GM23338 (cell line): ENCODE results near the gene GUCA2A. TPM values are rescaled to one million over a fixed set of nuclear protein-coding genes. Genes with fewer than 3 reads are reported as not detected.

Experiments
- ATAC-seq: fragments of 200-7000 bp; cut with Tn5 transposase; 3 replicates; pipeline ENCODE4 v1.9.1; 2020
- DNase-seq: peaks from one replicate; pipeline ENCODE4 v3.0.0-alpha.2; 2015; ENCODE audit warnings: low spot score
- H2AFZ ChIP-seq: fragments of 200-600 bp; sonication (generic); 2 replicates; pipeline ENCODE4 v1.8.0; 2016; ENCODE audit warnings: antibody characterized with exemption, mild to moderate bottlenecking, moderate library complexity
- H3F3A ChIP-seq: fragments of 200-600 bp; sonication (generic); replicated peaks from 2 replicates; pipeline ENCODE4 v1.8.0; 2017; ENCODE audit warnings: antibody characterized with exemption, mixed run types, low read depth
- H3K27ac ChIP-seq: fragments of 200-600 bp; sonication (generic); 2 replicates; pipeline ENCODE4 v1.6.1; 2016; ENCODE audit warnings: low read depth
- H3K27me3 ChIP-seq: fragments of 200-600 bp; sonication (generic); 2 replicates; pipeline ENCODE4 v1.8.0; 2016; ENCODE audit warnings: mild to moderate bottlenecking, mixed run types, moderate library complexity; ENCODE audit not compliant: insufficient read depth
- H3K36me3 ChIP-seq: fragments of 200-600 bp; sonication (generic); 2 replicates; pipeline ENCODE4 v1.8.0; 2016; ENCODE audit warnings: mild to moderate bottlenecking; ENCODE audit not compliant: insufficient read depth
- H3K4me1 ChIP-seq: fragments of 200-600 bp; sonication (generic); 2 replicates; pipeline ENCODE4 v1.8.0; 2016; ENCODE audit warnings: mild to moderate bottlenecking, moderate library complexity; ENCODE audit not compliant: insufficient read depth
- H3K4me2 ChIP-seq: fragments of 200-600 bp; sonication (generic); 2 replicates; pipeline ENCODE4 v1.7.1; 2017; ENCODE audit warnings: mixed run types
- H3K4me3 ChIP-seq: fragments of 200-600 bp; sonication (generic); 2 replicates; pipeline ENCODE4 v1.6.1; 2016; ENCODE audit warnings: mixed run types
- H3K79me2 ChIP-seq: fragments of 200-600 bp; sonication (generic); replicated peaks from 2 replicates; pipeline ENCODE4 v1.8.0; 2017; ENCODE audit warnings: mild to moderate bottlenecking; ENCODE audit not compliant: insufficient read depth
- H3K9me2 ChIP-seq: fragments of 200-600 bp; sonication (generic); 2 replicates; pipeline ENCODE4 v1.8.0; 2017; ENCODE audit not compliant: insufficient read depth
- H4K20me1 ChIP-seq: fragments of 200-600 bp; sonication (generic); replicated peaks from 2 replicates; pipeline ENCODE4 v1.8.0; 2017; ENCODE audit warnings: mild to moderate bottlenecking; ENCODE audit not compliant: insufficient read depth
- H3K27ac Mint-ChIP-seq: 2 replicates; pipeline ENCODE4 v1.8.0; 2020; ENCODE audit warnings: inconsistent platforms, mild to moderate bottlenecking, moderate library complexity, mixed read lengths
- H3K27me3 Mint-ChIP-seq: 3 replicates; pipeline ENCODE4 v1.8.0; 2022; ENCODE audit warnings: low read depth, mild to moderate bottlenecking, moderate library complexity, mixed read lengths, inconsistent platforms; ENCODE audit not compliant: insufficient read depth, poor library complexity
- H3K36me3 Mint-ChIP-seq: 3 replicates; pipeline ENCODE4 v1.8.0; 2021; ENCODE audit warnings: low read depth, mild to moderate bottlenecking, inconsistent platforms, moderate library complexity, mixed read lengths
- H3K4me1 Mint-ChIP-seq: 3 replicates; pipeline ENCODE4 v1.8.0; 2020; ENCODE audit warnings: mild to moderate bottlenecking, inconsistent platforms, mixed read lengths
- H3K4me3 Mint-ChIP-seq: 3 replicates; pipeline ENCODE4 v1.8.0; 2021; ENCODE audit warnings: moderate library complexity, mild to moderate bottlenecking, inconsistent platforms, mixed read lengths
- H3K9me3 Mint-ChIP-seq: 3 replicates; pipeline ENCODE4 v1.8.0; 2020; ENCODE audit warnings: moderate library complexity, mild to moderate bottlenecking, inconsistent platforms, mixed read lengths
- CREB1 ChIP-seq: fragments of 250-450 bp; sonication (Bioruptor Pico); IDR thresholded peaks from 2 replicates; pipeline ENCODE4 v1.5.0; 2020; ENCODE audit warnings: low read depth, mild to moderate bottlenecking, moderate library complexity
- EZH2 ChIP-seq: fragments of 200-600 bp; sonication (generic); IDR thresholded peaks from one replicate; pipeline ENCODE4 v1.8.0; 2017; ENCODE audit warnings: antibody characterized with exemption, mild to moderate bottlenecking, low read depth; ENCODE audit not compliant: unreplicated experiment
- STAT1 ChIP-seq: IDR thresholded peaks from one replicate; pipeline ENCODE4 v1.6.1; 2016; ENCODE audit warnings: antibody characterized with exemption; ENCODE audit not compliant: unreplicated experiment
- ZNF114 ChIP-seq: fragments of 250-450 bp; sonication (Bioruptor Pico); IDR thresholded peaks from 2 replicates; pipeline ENCODE4 v1.5.0; 2020; ENCODE audit warnings: mild to moderate bottlenecking, moderate library complexity
- ZNF331 ChIP-seq: fragments of 250-450 bp; sonication (Bioruptor Pico); IDR thresholded peaks from 2 replicates; pipeline ENCODE4 v1.5.0; 2020; ENCODE audit warnings: low read depth, mild to moderate bottlenecking, moderate library complexity
- ZNF462 ChIP-seq: fragments of 250-450 bp; sonication (Bioruptor Pico); IDR thresholded peaks from 2 replicates; pipeline ENCODE4 v1.5.0; 2020; ENCODE audit warnings: mild to moderate bottlenecking, moderate library complexity
- polyA plus RNA-seq: library from polyadenylated mRNA; unstranded; fragments of >200 nt; fragmentation: Nextera tagmentation; extraction: Ambion mirVana; gene quantifications from 2 replicates; pipeline ENCODE4 v1.2.1, GENCODE V29; 2016
- total RNA-seq: library from RNA; depleted of rRNA; stranded (reverse); fragments of >200 nt; shearing (Covaris generic); gene quantifications from 2 replicates; pipeline ENCODE4 v1.2.3, GENCODE V29; 2014
- TF ChIP-seq, protein P1 (sequence below), 2 experiments: fragments of 200-600 bp in 1 of 2; sonication (generic) in 1 of 2; conservative IDR thresholded peaks; 2 replicates each; pipeline versions ENCODE4 v1.5.1 to v1.6.1; 2016 to 2017; ENCODE audit warnings: antibody characterized with exemption in 2 of 2, low read depth in 2 of 2, mild to moderate bottlenecking in 2 of 2, moderate library complexity in 1 of 2

Gene GUCA2A
- total and polyA plus RNA-seq, 2 experiments from 2014 or later, result not detected

- TF ChIP-seq ZNF462 (CRISPR knock-in tag) (no peak), CREB1 (CRISPR knock-in tag) (no peak)
These were observed 19.4 kb upstream of the GUCA2A start (continued) for GRCh38 chr1:42183957-42184268.

DNA sequence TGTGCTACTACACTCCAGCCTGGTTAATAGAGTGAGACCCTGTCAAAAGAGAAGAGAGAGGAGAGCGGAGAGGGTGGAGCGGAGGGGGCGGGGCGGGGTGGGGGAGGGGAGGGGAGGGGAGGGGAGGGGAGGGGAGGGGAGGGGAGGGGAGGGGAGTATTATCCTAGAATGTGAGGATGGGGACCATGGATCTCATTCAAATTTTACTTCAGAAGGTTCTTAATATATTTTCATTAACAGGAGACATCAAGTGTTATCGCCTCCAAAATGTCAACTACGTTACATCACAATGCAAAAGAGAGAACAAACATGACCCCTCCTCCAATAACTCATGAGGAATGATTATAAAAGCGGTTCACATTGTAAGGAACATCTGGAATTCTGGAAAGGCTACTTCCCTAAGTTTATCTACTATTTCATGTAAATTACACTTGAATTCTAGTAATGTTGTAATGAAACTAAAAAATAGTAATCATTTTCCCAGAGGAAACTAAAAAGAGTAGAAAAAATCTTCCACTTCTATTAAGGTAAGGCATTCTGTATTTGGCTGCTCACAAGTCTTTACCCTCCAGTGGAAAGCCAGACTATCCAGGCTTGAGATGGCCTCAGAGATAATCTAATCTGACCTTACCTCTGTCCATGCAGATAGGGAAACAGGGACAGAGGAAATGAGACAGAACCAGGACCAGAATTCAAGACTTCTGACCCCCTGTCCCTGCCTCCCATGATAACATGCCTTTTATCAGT, 18.8 kb upstream of the GUCA2A start:
- peaks cover 24% of the 10 kb centered on the region for H3K36me3 Mint-ChIP-seq
- H3K27me3 Mint-ChIP-seq, result peaks cover 4% of the 10 kb centered on the region
- no peaks in the 10 kb centered on the region for H3K4me1 Mint-ChIP-seq
- Histone ChIP-seq H3K36me3 (peaks cover under 1% of the 10 kb centered on the region; the same call in 1 of the 2 replicates), H3K9me2 (no peaks in the 10 kb centered on the region), H3K4me2 (no peak overlapping the region), H3F3A (no peaks in the 10 kb centered on the region), H3K79me2 (no peaks in the 10 kb centered on the region), H3K4me3 (no peak overlapping the region), H3K4me1 (no peaks in the 10 kb centered on the region; the same call in 1 of the 2 replicates), H3K27ac (no peak overlapping the region), H2AFZ (no peak overlapping the region), H4K20me1 (peaks cover 10% of the 10 kb centered on the region), H3K27me3 (no peaks in the 10 kb centered on the region)
- H3K4me3 Mint-ChIP-seq, result no peak overlapping the region
- no peak overlapping the region for H3K27ac Mint-ChIP-seq
- ATAC-seq (no peak), DNase-seq (no peak)
- H3K9me3 Mint-ChIP-seq, result no peaks in the 10 kb centered on the region
- no peak for TF ChIP-seq EZH2
- no peak for TF ChIP-seq ZNF331
- no peak for TF ChIP-seq CREB1 (CRISPR knock-in tag)
- TF ChIP-seq STAT1, result no peak
- TF ChIP-seq ZNF114 (CRISPR knock-in tag), result no peak
- no peak for TF ChIP-seq ZNF462 (CRISPR knock-in tag)
- TF ChIP-seq, protein P1, sequence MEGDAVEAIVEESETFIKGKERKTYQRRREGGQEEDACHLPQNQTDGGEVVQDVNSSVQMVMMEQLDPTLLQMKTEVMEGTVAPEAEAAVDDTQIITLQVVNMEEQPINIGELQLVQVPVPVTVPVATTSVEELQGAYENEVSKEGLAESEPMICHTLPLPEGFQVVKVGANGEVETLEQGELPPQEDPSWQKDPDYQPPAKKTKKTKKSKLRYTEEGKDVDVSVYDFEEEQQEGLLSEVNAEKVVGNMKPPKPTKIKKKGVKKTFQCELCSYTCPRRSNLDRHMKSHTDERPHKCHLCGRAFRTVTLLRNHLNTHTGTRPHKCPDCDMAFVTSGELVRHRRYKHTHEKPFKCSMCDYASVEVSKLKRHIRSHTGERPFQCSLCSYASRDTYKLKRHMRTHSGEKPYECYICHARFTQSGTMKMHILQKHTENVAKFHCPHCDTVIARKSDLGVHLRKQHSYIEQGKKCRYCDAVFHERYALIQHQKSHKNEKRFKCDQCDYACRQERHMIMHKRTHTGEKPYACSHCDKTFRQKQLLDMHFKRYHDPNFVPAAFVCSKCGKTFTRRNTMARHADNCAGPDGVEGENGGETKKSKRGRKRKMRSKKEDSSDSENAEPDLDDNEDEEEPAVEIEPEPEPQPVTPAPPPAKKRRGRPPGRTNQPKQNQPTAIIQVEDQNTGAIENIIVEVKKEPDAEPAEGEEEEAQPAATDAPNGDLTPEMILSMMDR (conservative IDR thresholded peaks at IDR 0.05; ENCODE audit: low read depth in 2 of 2), result no peak
